ENCODE measurements around the gene CLCN6.

- TF ChIP-seq POLR2A (IDR thresholded peaks at IDR 0.05; ENCODE audit: low read length) (no peak), GATA1 (IDR thresholded peaks at IDR 0.05; ENCODE audit: low read depth, low read length) (no peak)
Measured at GRCh38 chr1:11771481-11772043, 34.4 kb upstream of the CLCN6 start.
